Spinal cord (tissue), 10 donors: Measurements from ENCODE around the gene RNASE13. TPM values are rescaled to one million over a fixed set of nuclear protein-coding genes. Genes with fewer than 3 reads are reported as not detected.

Source experiments
- DNase-seq, 6 donors: peaks; one replicate each; pipeline versions ENCODE4 v3.0.0 to v3.0.0-alpha.2; 2013 to 2015; ENCODE audit warnings: low spot score in 6 of 6, low read depth in 4 of 6
- H3K27ac ChIP-seq: one replicate; pipeline ENCODE4 v1.5.1; 2013; ENCODE audit warnings: low read depth, low read length, control low read depth
- H3K27me3 ChIP-seq: one replicate; pipeline ENCODE4 v1.6.1; 2013; ENCODE audit warnings: low read length; ENCODE audit not compliant: control insufficient read depth, insufficient read depth
- H3K36me3 ChIP-seq: one replicate; pipeline ENCODE4 v1.6.1; 2013; ENCODE audit warnings: low read length; ENCODE audit not compliant: control insufficient read depth, insufficient read depth
- H3K4me1 ChIP-seq: one replicate; pipeline ENCODE4 v1.6.1; 2013; ENCODE audit warnings: low read length; ENCODE audit not compliant: control insufficient read depth, insufficient read depth
- H3K4me3 ChIP-seq: one replicate; pipeline ENCODE4 v1.5.1; 2013; ENCODE audit warnings: low read depth, low read length, control low read depth
- H3K9me3 ChIP-seq: one replicate; pipeline ENCODE4 v1.6.1; 2013; ENCODE audit warnings: low read length; ENCODE audit not compliant: control insufficient read depth, insufficient read depth
- WGBS: methylation state at CpG from one replicate; pipeline ENCODE4 v1.1.5; 2013; ENCODE audit warnings: missing lambda C conversion rate; ENCODE audit not compliant: insufficient coverage; 5-methylcytosine and 5-hydroxymethylcytosine counted together
- polyA plus RNA-seq, 2 donors: library from polyadenylated mRNA; unstranded; fragments of 120-200 nt; gene quantifications; one replicate each; pipeline ENCODE4 v1.2.1, GENCODE V29; 2013; ENCODE audit not compliant: insufficient read length in 2 of 2
- total RNA-seq, 2 donors: library from RNA; depleted of rRNA in 1 of 2; stranded (reverse); fragments of 120-200 nt in 1 of 2; fragments of >200 nt in 1 of 2; gene quantifications; one replicate each; pipeline versions ENCODE4 v1.2.3 to v1.2.4, GENCODE V29; 2013 to 2014
- donor health status: healthy.

RNASE13 gene
- total and polyA plus RNA-seq, 4 donors: not detected

DNA sequence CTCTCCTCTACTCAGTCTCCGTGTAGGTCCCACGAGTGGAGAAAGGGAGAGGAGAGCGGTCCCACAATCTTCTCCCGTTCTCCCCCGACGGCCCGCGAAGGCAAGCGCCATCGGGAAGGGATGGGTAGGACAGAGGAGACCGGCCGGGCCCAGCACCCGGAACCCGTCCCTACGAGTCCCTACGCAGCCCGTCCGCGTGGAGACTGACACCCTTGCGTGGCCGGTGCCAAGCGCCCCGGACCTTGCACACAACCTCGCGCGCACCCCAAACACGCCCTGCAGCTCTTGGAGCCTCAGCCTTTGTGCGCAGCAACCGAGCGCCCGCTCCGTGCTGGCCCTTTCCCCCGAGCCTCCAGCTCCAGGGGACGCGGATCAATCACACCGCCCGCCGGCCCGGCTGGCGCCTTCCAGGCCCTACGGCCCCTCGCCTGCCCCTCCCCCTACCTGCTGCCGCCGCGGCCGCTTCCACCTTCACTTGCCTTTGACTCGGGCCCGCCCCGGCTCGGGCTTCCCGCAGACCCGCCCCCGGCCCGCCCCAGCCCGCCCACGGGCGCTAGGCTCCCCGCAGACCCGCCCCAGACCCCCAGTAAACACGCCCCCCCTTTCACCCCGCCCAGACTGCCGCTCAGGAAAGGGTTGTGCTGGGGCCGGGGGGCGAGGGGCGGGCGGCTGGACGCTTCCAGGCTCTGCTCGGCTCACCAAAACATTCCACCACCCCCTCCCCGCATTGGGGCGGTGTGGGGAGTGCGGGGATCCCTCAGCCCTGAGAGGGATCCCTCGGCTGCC is 9.8 kb downstream of the RNASE13 start, which contains the start of gene NDRG2:
NDRG2 (minus strand) TSS at position 477 of the 786 bp plus-strand sequence. CDS start 1,746 bp downstream, outside the sequence.
- Histone ChIP-seq H3K4me1 (peaks cover 34% of the 10 kb centered on the region), H3K27me3 (no peaks in the 10 kb centered on the region), H3K9me3 (no peaks in the 10 kb centered on the region), H3K27ac (peak within 1 kb of the TSS; percentile 95), H3K4me3 (peak within 1 kb of the TSS; percentile 76), H3K36me3 (peaks cover 26% of the 10 kb centered on the region)
- under 1% methylated on average over 48 of the region's 72 CpGs for WGBS
- DNase-seq: peak in 4 of 6 donors; percentile 50 to 89 (median 72)

DNA sequence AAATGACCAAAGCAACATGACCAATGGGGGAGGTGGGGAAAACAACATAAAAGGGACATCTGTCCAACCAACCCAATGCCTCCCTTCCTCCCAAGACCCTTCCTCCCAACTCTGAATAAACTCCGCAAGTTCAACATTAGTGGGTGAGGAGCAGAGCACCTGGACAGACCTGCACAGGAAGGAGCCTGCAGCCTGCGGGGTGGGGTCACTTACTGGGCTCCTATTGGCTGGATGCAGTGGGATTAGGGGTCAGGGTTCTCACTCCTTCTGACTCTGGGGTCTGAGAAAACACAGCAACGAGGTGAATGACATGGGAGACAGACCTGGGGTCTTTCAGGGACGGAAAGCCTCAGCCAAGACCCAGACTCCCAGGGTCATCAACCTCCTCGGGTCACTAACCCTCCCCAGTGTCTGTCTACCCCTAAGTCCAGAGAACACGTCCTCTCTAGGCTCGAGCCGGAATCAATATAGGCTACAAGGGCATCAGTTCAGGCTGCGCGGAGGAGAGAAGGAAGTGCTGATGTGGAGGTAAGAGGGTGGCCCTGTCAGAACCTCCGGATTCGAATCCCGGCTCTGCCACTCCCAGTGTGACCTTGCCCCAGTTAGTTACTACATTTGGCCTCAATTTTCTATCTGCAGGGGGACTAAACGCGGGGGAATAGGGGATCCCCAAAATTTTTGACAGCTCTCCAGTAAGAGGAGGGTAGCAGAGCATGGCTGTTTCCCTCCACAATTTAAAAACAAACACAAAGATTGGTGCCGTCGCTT is 10.6 kb downstream of the RNASE13 start:
- H3K9me3 ChIP-seq: no peaks in the 10 kb centered on the region
- 6% methylated on average over 8 of the region's 17 CpGs for WGBS
- peaks cover 34% of the 10 kb centered on the region for H3K36me3 ChIP-seq
- peak overlapping the region; percentile 85 for H3K27ac ChIP-seq
- peak overlapping the region; percentile 76 for H3K4me3 ChIP-seq
- H3K4me1 ChIP-seq: peaks cover 34% of the 10 kb centered on the region
- DNase-seq: peak in 1 of 6 donors; percentile 13
- no peaks in the 10 kb centered on the region for H3K27me3 ChIP-seq

DNA sequence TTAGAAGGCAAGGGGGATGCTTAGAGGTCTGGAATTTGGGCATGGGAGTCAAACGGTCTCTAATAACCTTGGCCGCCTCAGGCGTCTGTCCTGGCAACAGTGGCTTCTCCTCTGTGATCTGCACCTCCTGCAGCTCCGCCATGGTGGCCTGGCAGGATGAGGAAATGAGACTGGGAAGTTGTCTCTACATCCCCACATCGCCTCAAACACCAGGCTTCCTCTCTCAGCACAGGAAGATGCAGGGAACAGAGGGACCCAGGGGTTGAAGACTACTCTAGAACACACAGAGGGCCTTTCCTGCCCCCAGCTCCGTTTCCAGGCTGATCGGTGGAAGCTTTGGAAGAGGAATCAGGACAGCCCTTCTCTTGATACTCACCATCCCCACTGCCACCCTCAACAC is 11.4 kb downstream of the RNASE13 start:
- Histone ChIP-seq H3K36me3 (peaks cover 42% of the 10 kb centered on the region), H3K4me3 (peak overlapping the region; percentile 76), H3K9me3 (no peaks in the 10 kb centered on the region), H3K27me3 (no peaks in the 10 kb centered on the region), H3K4me1 (peaks cover 34% of the 10 kb centered on the region), H3K27ac (no peak overlapping the region)
- DNase-seq: no peak
- WGBS: 51% methylated on average over 7 of the region's 7 CpGs

DNA sequence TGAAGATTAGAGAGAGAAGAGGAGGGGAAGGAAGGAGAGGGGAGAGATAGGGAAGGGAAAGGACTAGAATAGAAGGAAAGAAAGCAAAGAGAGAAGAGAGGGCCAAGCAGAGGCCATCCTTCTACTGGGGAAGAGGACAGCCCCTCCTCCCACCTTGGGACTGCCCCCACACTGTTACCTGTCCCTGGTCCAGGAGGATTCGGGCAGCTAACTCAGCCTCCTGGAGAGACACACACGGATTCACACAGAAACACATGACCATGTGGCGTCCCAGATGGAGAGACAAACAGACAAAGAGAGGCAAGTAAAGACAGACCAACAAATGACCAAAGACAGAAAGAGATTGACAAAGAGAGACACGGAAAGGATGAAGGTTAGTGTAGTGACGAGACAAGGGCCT is 11.9 kb downstream of the RNASE13 start:
- Histone ChIP-seq H3K27me3 (no peaks in the 10 kb centered on the region), H3K4me3 (peak overlapping the region; percentile 76), H3K36me3 (peaks cover 47% of the 10 kb centered on the region), H3K27ac (no peak overlapping the region), H3K4me1 (peaks cover 34% of the 10 kb centered on the region), H3K9me3 (no peaks in the 10 kb centered on the region)
- DNase-seq: no peak
- 64% methylated on average over 5 of the region's 5 CpGs for whole genome bisulfite sequencing

DNA sequence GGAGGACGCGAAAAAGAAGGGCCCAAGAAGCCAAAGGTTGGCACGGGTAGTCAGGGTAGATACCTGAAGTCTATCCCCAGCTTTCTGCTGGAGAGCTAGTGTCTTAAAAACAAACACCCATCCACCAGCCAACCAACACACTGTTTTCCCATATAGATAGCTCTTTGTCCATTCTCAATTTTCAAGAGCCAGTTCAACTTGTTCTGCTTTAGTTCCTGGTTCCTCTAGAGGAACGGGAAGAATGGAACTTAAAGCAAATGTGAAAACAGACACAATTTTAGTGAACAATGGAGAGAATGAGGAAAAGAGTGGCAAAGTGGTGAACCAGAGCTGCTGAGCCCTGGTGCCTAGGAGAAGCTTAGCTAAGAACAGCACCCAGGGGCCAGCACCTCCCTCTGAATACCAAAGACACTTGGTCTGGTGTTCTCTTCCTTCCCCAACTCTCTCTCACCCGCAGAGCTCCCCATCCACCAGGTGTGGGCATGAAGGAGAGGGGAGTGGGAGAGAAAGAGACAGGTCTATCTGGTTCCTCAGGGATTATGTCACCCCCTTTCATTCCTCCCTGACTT is 13.5 kb downstream of the RNASE13 start:
- WGBS: 81% methylated on average over 3 of the region's 5 CpGs
- no peak for DNase-seq
- Histone ChIP-seq H3K9me3 (no peaks in the 10 kb centered on the region), H3K4me1 (peaks cover 27% of the 10 kb centered on the region), H3K36me3 (peaks cover 58% of the 10 kb centered on the region), H3K27me3 (no peaks in the 10 kb centered on the region), H3K27ac (no peak overlapping the region), H3K4me3 (no peak overlapping the region)

DNA sequence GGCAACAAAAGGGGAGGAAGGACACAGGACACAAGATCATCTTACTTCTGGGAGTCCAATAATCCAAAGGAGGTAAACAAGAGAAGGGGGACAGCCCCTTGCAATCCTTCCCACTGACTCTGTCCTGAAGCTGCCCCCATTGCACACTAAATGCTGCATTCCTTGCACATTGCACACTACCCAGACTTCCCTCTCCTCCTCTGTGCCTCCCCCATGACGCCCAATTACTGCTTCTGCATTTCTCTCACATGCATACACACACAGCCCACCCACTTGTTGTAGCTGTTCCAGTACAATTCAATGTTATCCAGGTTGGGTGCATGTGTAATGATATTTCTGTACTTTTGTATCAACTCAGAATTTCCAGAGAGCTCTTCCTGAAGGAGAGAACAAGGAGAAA is 15.2 kb downstream of the RNASE13 start:
- no CpG with 5 or more reads among the region's 1 CpG for WGBS
- peaks cover 58% of the 10 kb centered on the region for H3K36me3 ChIP-seq
- H3K27ac ChIP-seq: no peak overlapping the region
- no peaks in the 10 kb centered on the region for H3K27me3 ChIP-seq
- no peak overlapping the region for H3K4me3 ChIP-seq
- H3K4me1 ChIP-seq: peaks cover 16% of the 10 kb centered on the region
- no peaks in the 10 kb centered on the region for H3K9me3 ChIP-seq
- no peak for DNase-seq

DNA sequence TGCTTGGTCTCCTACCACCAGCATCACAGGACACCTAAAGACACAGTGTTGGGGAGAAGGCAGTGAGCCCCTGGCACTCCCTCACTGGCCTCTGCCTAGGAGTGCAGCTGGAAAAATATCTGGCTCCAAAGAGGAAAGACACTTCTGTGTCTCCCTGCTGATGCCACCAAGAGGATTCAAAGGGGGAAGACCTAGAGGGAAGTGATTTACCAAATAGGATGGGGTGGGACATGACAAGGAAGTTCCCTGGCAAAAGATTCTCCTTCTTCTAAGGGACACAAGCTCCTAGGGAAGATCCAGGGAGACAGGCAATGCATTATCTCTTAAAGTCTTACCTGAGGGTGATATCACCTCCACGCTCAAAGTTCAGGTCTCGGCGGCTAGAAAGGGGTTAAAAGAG is 15.8 kb downstream of the RNASE13 start:
- no CpG with 5 or more reads among the region's 3 CpGs for WGBS
- DNase-seq: no peak
- H3K4me1 ChIP-seq: peaks cover 10% of the 10 kb centered on the region
- no peak overlapping the region for H3K4me3 ChIP-seq
- no peaks in the 10 kb centered on the region for H3K27me3 ChIP-seq
- H3K36me3 ChIP-seq: peaks cover 58% of the 10 kb centered on the region
- H3K27ac ChIP-seq: no peak overlapping the region
- no peaks in the 10 kb centered on the region for H3K9me3 ChIP-seq

DNA sequence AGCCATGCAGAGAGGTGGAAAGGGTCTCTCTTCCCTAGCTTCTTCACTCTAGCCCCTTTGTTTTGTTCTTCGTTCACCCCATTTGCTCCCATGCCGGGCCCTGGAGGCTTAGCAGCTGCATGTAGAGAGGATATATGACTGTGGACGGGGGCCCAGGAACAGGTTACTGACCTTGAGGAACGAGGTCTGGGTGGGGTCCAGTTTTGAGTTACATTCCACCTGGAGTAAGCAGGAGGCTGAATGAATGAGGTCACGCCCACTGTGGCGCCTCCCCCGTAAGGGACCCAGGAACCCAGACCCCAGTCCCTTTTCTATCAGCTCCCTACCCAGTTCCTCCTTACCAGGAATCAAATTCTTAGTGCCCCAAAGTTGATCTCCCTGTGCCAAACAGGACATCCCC is 16.3 kb downstream of the RNASE13 start:
- DNase-seq: no peak
- Histone ChIP-seq H3K4me1 (peaks cover 7% of the 10 kb centered on the region), H3K27ac (no peak overlapping the region), H3K9me3 (no peaks in the 10 kb centered on the region), H3K36me3 (peaks cover 58% of the 10 kb centered on the region), H3K4me3 (no peak overlapping the region), H3K27me3 (no peaks in the 10 kb centered on the region)
- 86% methylated on average over 4 of the region's 7 CpGs for WGBS

DNA sequence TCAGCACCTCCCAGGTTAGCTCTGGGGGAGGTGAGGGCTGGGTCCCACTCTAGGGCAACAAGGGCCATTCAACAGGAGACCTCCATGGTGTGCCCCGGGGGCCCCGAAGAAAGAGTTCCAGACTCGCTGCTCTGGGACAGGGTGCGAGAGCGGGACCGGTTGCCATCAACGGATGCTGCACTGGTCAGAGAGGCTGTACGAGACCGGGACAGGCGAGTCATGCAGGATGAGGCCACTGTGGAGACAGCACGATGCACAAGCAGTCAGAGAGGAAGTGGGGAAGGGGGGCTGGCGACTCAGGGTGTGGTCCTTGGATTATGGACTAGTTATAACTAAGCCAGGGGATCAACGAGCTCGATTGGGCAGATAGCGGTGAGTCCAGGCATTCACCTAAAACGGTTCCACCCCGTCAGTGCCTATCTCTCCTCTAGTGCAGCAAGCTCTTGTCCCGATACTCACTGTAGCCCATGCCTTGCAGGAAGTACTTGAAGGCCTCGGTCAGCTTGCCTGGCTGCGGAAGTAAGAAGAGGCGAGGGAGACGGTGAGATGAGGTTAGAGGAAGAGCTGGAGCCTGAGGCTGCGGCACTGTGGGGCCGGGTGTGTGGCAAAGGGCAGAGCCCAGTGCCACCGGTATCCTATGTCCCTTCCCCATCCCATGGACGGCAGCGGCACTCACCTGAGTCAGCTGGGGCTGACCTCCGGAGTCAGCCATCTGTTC is 16.9 kb downstream of the RNASE13 start:
- 82% methylated on average over 27 of the region's 28 CpGs for WGBS
- no peak overlapping the region for H3K27ac ChIP-seq
- peaks cover 2% of the 10 kb centered on the region for H3K4me1 ChIP-seq
- no peak overlapping the region for H3K4me3 ChIP-seq
- H3K9me3 ChIP-seq: no peaks in the 10 kb centered on the region
- no peak for DNase-seq
- H3K27me3 ChIP-seq: no peaks in the 10 kb centered on the region
- H3K36me3 ChIP-seq: peaks cover 57% of the 10 kb centered on the region
